RWPE1 (cell line): Measurements from ENCODE around the gene GTF3C2.
A peak's percentile ranks its signal among the peaks of the same experiment; 100 is the strongest.

Experiments
- CTCF ChIA-PET: fragments of 350-600 bp; sonication (Branson Sonifier 250); formaldehyde crosslinking; extraction: SDS; loops from one replicate; lab custom pipeline; 2021; lab: Yijun Ruan, JAX
- POLR2A ChIA-PET: fragments of 400-600 bp; formaldehyde crosslinking; extraction: SDS; loops from one replicate; lab custom pipeline; 2020; ENCODE audit warnings: antibody characterized with exemption; ENCODE audit not compliant: low non-redundant PET; lab: Yijun Ruan, JAX
- DNase-seq: peaks from one replicate; pipeline ENCODE4 v3.0.0; 2012; ENCODE audit warnings: low spot score
- H3K27ac ChIP-seq: fragments of 450-650 bp; 2 replicates; pipeline ENCODE4 v1.5.1; 2017
- CTCF ChIP-seq: fragments of 450-650 bp; conservative IDR thresholded peaks from 2 replicates; pipeline ENCODE4 v1.5.1; 2017; ENCODE audit warnings: low read depth, mild to moderate bottlenecking

The GTF3C2 gene

DNA sequence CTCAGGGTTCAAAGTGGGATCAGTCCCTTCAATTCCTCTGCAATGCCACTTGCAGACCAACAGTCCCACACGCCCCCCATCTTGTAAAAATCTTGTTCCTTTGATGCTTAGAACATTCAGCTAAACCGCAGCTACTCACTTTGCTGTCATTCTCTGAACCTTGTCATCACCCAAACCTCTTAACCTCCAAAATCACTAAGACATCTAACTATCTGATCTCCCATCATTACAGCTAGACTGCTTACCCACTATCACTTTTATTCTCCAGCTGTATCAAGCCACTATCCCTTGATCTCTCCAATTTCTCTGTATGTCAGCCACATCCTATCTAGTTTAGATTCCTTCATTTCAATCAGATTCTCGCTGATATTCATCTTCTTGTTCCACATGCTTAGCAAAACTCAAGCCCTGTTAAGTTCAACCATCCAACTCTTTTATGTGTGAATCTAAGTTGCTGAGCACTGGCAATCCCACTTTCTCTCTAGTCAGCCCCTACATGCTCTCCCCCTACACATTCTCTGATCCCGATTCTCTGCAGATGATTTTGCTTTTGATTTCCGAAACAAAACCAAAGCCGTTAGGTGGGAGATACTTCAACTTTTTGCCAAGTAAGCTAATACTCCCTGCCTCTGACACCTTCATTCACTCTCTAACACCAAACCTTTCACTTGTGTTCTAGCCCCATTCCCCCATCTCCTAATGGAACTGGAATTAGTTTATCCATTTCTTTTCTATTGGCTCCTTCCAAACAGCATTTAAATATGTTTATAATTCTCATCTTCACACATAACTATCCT is 4.6 kb downstream of the GTF3C2 start:
- CTCF ChIA-PET = no interaction called here
- POLR2A ChIA-PET = no interaction called here
- no peak for DNase-seq
- TF ChIP-seq CTCF = no peak
- H3K27ac ChIP-seq = no peak overlapping the region

DNA sequence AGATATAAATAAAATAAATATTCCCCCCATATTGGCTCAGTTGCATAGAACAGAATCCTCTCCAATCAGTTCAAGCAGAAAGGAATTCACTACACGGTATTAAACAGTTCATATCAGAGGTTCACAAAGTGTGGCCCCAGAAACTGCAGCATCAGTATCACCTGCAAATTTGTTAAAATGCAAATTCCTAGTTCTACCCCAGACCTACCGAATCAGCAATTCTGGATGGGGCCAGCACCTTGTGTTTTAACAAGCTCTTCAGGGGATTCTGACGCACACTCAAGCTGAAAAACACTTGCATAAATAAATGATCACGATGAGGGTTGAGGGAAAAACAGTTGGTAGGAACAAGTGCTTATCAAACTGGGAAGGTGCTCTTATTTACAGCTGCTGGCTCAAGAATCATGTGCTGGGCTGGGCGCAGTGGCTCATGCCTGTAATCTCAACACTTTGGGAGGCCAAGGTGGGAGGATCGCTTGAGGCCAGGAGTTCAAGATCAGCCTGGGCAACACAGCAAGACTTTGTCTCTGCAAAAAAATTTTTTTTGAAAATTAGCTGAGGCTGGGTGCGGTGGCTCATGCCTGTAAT is 6.4 kb downstream of the GTF3C2 start:
- H3K27ac ChIP-seq = peak overlapping the region; percentile 28; the same call in 1 of the 2 replicates
- ChIA-PET CTCF (no interaction called here), POLR2A (no interaction called here)
- TF ChIP-seq CTCF = no peak
- no peak for DNase-seq

DNA sequence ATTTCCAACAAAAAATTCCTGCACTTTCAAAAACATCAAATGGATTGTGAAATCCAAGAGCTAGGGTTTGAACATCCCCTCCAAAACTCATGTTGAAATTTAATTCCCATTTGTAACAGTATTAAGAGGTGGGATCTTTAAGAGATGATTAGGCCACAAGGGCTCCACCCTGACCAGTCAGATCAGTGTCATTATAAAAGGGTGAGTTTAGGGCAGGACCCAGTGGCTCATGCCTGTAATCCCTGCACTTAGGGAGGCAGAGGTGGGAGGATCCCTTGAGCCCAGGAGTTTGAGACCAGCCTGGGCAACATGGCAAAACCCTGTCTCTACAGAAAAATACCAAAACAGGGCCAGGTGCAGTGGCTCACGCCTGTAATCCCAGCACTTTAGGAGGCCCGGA is 8.9 kb downstream of the GTF3C2 start:
- H3K27ac ChIP-seq = peak overlapping the region; percentile 44; the same call in 1 of the 2 replicates
- CTCF ChIA-PET = no interaction called here
- no peak for DNase-seq
- no peak for TF ChIP-seq CTCF
- POLR2A ChIA-PET = no interaction called here

DNA sequence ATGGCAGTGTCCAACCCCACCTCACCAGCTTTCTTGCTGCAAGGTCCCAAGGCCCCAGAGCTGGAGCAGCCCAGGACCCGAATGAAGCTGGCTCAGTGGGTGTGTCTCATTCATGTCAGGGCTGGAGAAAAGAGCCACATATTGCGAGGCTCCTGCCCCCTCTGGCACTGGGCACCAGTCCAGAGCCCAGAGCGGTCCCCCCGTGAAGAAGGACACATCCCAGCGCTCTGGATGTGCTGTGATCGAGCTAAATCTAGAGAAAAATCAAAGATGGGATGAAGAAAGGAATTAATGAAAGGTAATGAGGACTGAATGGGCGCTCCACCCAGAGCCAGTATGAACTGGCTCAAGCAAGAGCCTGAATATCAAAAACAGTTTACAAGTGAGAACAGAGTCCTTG is 20.4 kb downstream of the GTF3C2 start:
- POLR2A ChIA-PET = no interaction called here
- DNase-seq = no peak
- 0 out of 2 replicates have a peak overlapping the region, but pooled peaks have one; percentile 6 for H3K27ac ChIP-seq
- TF ChIP-seq CTCF = no peak
- CTCF ChIA-PET = interaction anchor here (0.5 kb wide), 1 partner anchor 758 kb away, joined by 3 read pairs; no protein-coding TSS in a partner anchor

GRCh38 chr2:27335311-27335710 is 21.3 kb downstream of the GTF3C2 start:
- CTCF ChIA-PET = no interaction called here
- TF ChIP-seq CTCF = no peak
- no peak for DNase-seq
- H3K27ac ChIP-seq = 0 out of 2 replicates have a peak overlapping the region, but pooled peaks have one; percentile 6
- POLR2A ChIA-PET = no interaction called here

- ChIA-PET POLR2A (interaction anchor here (0.7 kb wide), 1 partner anchor 41 kb away, joined by 4 read pairs; no protein-coding TSS in a partner anchor), CTCF (no interaction called here)
- H3K27ac ChIP-seq = no peak overlapping the region; the same call in 1 of the 2 replicates
- DNase-seq = no peak
- TF ChIP-seq CTCF = no peak
These were observed 31.8 kb downstream of the GTF3C2 start for GRCh38 chr2:27324720-27325119.
